HCT116 (cell line): ENCODE measurements around the gene GPR146. TPM values are rescaled to one million over a fixed set of nuclear protein-coding genes. Genes with fewer than 3 reads are reported as not detected.

ENCODE experiments used
- ATAC-seq: fragments of 200-7000 bp; cut with Tn5 transposase; 2 replicates; pipeline ENCODE4 v1.9.1; 2020; ENCODE audit warnings: mild to moderate bottlenecking, moderate library complexity
- BruUV-seq: library from RNA; stranded (reverse); fragments of 400-500 nt; replicated peaks from 2 replicates; lab custom pipeline; 2021; lab: Mats Ljungman, UMichigan
- CTCF ChIA-PET: fragments of 300-600 bp; sonication (Branson Sonifier 250); formaldehyde crosslinking; loops from one replicate; lab custom pipeline; 2021; ENCODE audit warnings: antibody characterized with exemption; lab: Charles Lee
- POLR2A ChIA-PET: fragments of 300-600, 350-600 bp; sonication (Branson Sonifier 250); formaldehyde crosslinking; loops from one replicate; lab custom pipeline; 2021; ENCODE audit warnings: antibody characterized with exemption; lab: Charles Lee
- RAD21 ChIA-PET, 2 experiments: fragments of 300-600 bp; sonication (Branson Sonifier 250); formaldehyde crosslinking; loops; one replicate each; lab custom pipeline; 2023; ENCODE audit warnings: low total read pairs in 2 of 2; ENCODE audit not compliant: uncharacterized antibody in 2 of 2, unreplicated experiment in 2 of 2, low non-redundant PET in 1 of 2; lab: Charles Lee
- DNase-seq: peaks from one replicate; pipeline ENCODE4 v3.0.0-alpha.2; 2010; ENCODE audit warnings: low read depth, low spot score
- H2AFZ ChIP-seq: fragments of 200-600 bp; shearing (Covaris generic), sonication (generic); 2 replicates; pipeline ENCODE4 v1.6.1; 2017; ENCODE audit warnings: low read depth, mixed run types, mixed read lengths, antibody characterized with exemption, low read length; ENCODE audit not compliant: poor library complexity, severe bottlenecking
- H3K27ac ChIP-seq: 2 replicates; pipeline ENCODE4 v1.5.1; 2012; ENCODE audit warnings: low read depth, low read length
- H3K27me3 ChIP-seq: fragments of 200-600 bp; sonication (generic); 2 replicates; pipeline ENCODE4 v1.6.1; 2016; ENCODE audit warnings: mixed run types, low read length, mixed read lengths; ENCODE audit not compliant: insufficient read depth
- H3K36me3 ChIP-seq, 2 experiments: fragments of 200-500 bp in 1 of 2; fragments of 200-600 bp in 1 of 2; sonication (Bioruptor generic) in 1 of 2; sonication (generic) in 1 of 2; 2 replicates each; pipeline versions ENCODE4 v1.5.1 to v1.6.1; 2014 to 2016; ENCODE audit warnings: low read length in 2 of 2, inconsistent platforms in 1 of 2, mixed read lengths in 1 of 2, mixed run types in 1 of 2; ENCODE audit not compliant: insufficient read depth in 2 of 2, control insufficient read depth in 1 of 2
- H3K4me1 ChIP-seq, 2 experiments: fragments of 200-600 bp in 1 of 2; sonication (generic) in 1 of 2; 2 replicates each; pipeline versions ENCODE4 v1.5.1 to v1.6.1; 2012 to 2017; ENCODE audit warnings: low read length in 2 of 2, inconsistent platforms in 1 of 2, mild to moderate bottlenecking in 1 of 2, mixed read lengths in 1 of 2, mixed run types in 1 of 2, moderate library complexity in 1 of 2; ENCODE audit not compliant: insufficient read depth in 2 of 2, control insufficient read depth in 1 of 2
- H3K4me2 ChIP-seq: fragments of 200-600 bp; sonication (generic); 2 replicates; pipeline ENCODE4 v1.6.1; 2017; ENCODE audit warnings: mixed run types, low read length, mixed read lengths
- H3K4me3 ChIP-seq, 2 experiments: fragments of 200-600 bp in 1 of 2; sonication (generic) in 1 of 2; replicated peaks in 1 of 2; 2 replicates each; pipeline ENCODE4 v1.5.1; 2011 to 2016; ENCODE audit warnings: low read length in 2 of 2, control low read depth in 1 of 2, low read depth in 1 of 2, mild to moderate bottlenecking in 1 of 2, mixed read lengths in 1 of 2, mixed run types in 1 of 2
- H3K79me2 ChIP-seq: fragments of 200-600 bp; sonication (generic); 2 replicates; pipeline ENCODE4 v1.6.1; 2017; ENCODE audit warnings: mild to moderate bottlenecking, mixed run types, low read length, moderate library complexity, mixed read lengths; ENCODE audit not compliant: insufficient read depth
- H3K9ac ChIP-seq: fragments of 200-600 bp; sonication (generic); 2 replicates; pipeline ENCODE4 v1.6.1; 2016; ENCODE audit warnings: low read length, mixed read lengths
- H3K9me2 ChIP-seq: fragments of 200-600 bp; sonication (generic), shearing (Covaris generic); 2 replicates; pipeline ENCODE4 v1.6.1; 2017; ENCODE audit warnings: mixed run types, mild to moderate bottlenecking, moderate library complexity; ENCODE audit not compliant: insufficient read depth
- H3K9me3 ChIP-seq, 2 experiments: fragments of 200-500 bp in 1 of 2; fragments of 200-600 bp in 1 of 2; sonication (Bioruptor generic) in 1 of 2; sonication (generic) in 1 of 2; 2 replicates each; pipeline ENCODE4 v1.6.1; 2014 to 2017; ENCODE audit warnings: low read length in 2 of 2, mixed read lengths in 2 of 2, inconsistent platforms in 1 of 2, low read depth in 1 of 2, mild to moderate bottlenecking in 1 of 2, mixed run types in 1 of 2, moderate library complexity in 1 of 2; ENCODE audit not compliant: control insufficient read depth in 1 of 2, insufficient read depth in 1 of 2
- H4K20me1 ChIP-seq: fragments of 200-600 bp; sonication (generic), shearing (Covaris generic); 2 replicates; pipeline ENCODE4 v1.6.1; 2017; ENCODE audit warnings: mixed run types, mild to moderate bottlenecking, moderate library complexity; ENCODE audit not compliant: insufficient read depth
- EGR1 ChIP-seq: IDR thresholded peaks from 2 replicates; pipeline ENCODE4 v1.6.1; 2012; ENCODE audit warnings: low read depth
- ELF1 ChIP-seq: IDR thresholded peaks from 2 replicates; pipeline ENCODE4 v1.6.1; 2012; ENCODE audit warnings: low read depth, borderline replicate concordance
- EZH2 ChIP-seq: fragments of 200-600 bp; sonication (generic); IDR thresholded peaks from 2 replicates; pipeline ENCODE4 v1.6.1; 2017; ENCODE audit warnings: antibody characterized with exemption, mixed run types
- FOSL1 ChIP-seq: IDR thresholded peaks from 2 replicates; pipeline ENCODE4 v1.6.1; 2012; ENCODE audit warnings: low read depth
- POLR2AphosphoS5 ChIP-seq: IDR thresholded peaks from 2 replicates; pipeline ENCODE4 v1.6.1; 2011; ENCODE audit warnings: mild to moderate bottlenecking, low read depth, low read length, moderate library complexity
- RAD21 ChIP-seq: IDR thresholded peaks from 2 replicates; pipeline ENCODE4 v1.6.1; 2012; ENCODE audit warnings: low read depth, mild to moderate bottlenecking
- SIN3A ChIP-seq: IDR thresholded peaks from 2 replicates; pipeline ENCODE4 v1.6.1; 2012; ENCODE audit warnings: low read depth
- SP1 ChIP-seq: IDR thresholded peaks from 2 replicates; pipeline ENCODE4 v1.6.1; 2012; ENCODE audit warnings: low read depth
- SRF ChIP-seq: IDR thresholded peaks from 2 replicates; pipeline ENCODE4 v1.6.1; 2012; ENCODE audit warnings: low read depth
- ZFX ChIP-seq: fragments of 450-650 bp; IDR thresholded peaks from 2 replicates; pipeline ENCODE4 v1.6.1; 2017
- intact Hi-C: fragments of 100-400 bp; cut with micrococcal nuclease; formaldehyde crosslinking; loops from 2 replicates; pipeline ENCODE4 v1.10.0; 2022
- total RNA-seq: library from RNA; stranded (reverse); gene quantifications from one replicate; pipeline ENCODE4 v1.2.1, GENCODE V29; 2021; ENCODE audit not compliant: unreplicated experiment
- TF ChIP-seq, protein P1 (sequence below), 3 experiments: fragments of 200-600 bp in 1 of 3; sonication (generic) in 1 of 3; IDR thresholded peaks in 2 of 3; conservative IDR thresholded peaks in 1 of 3; 2 replicates each; pipeline ENCODE4 v1.5.1; 2012 to 2017; ENCODE audit warnings: low read depth in 2 of 3, low read length in 2 of 3, antibody characterized with exemption in 1 of 3, borderline replicate concordance in 1 of 3, control low read depth in 1 of 3, mild to moderate bottlenecking in 1 of 3, mixed read lengths in 1 of 3, mixed run types in 1 of 3, moderate library complexity in 1 of 3; ENCODE audit not compliant: insufficient read depth in 1 of 3
- TF ChIP-seq, protein P2 (sequence below): IDR thresholded peaks from 2 replicates; pipeline ENCODE4 v1.6.1; 2011; ENCODE audit warnings: mild to moderate bottlenecking, low read length, moderate library complexity; ENCODE audit not compliant: insufficient replicate concordance; ENCODE audit errors: extremely low read depth

The GPR146 gene
- total RNA-seq, 1 experiment from 2014 or later, result 2.4 TPM

DNA sequence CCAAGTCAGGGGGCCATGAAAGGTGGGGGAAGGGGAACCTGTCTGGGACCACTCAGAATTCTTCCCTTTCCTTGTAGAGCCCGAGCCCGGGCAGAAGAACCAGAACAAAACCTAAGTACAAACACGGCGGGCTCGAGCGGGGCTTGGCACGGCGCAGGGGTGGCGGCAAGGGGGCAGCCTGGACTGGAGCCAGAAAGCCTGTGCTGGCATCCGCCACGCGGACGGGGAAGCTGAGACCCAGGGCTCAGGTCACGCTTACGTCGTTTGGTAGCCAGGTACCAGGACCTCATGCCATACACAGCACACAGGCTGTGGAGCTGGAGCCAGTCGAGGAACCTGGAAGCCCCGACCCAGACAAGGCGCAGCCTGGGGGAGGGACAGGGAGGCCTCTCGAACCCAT is 37.0 kb downstream of the GPR146 start:
- H3K79me2 ChIP-seq, result peaks cover 14% of the 10 kb centered on the region
- ChIA-PET POLR2A (no interaction called here), RAD21 (no interaction called here), CTCF (no interaction called here)
- H4K20me1 ChIP-seq, result no peaks in the 10 kb centered on the region
- no peak for DNase-seq
- H3K4me2 ChIP-seq, result no peak overlapping the region
- BruUV-seq, result no TSS peak
- TF ChIP-seq EGR1 (no peak), EZH2 (no peak), SIN3A (no peak), SP1 (no peak)
- TF ChIP-seq, protein P1, sequence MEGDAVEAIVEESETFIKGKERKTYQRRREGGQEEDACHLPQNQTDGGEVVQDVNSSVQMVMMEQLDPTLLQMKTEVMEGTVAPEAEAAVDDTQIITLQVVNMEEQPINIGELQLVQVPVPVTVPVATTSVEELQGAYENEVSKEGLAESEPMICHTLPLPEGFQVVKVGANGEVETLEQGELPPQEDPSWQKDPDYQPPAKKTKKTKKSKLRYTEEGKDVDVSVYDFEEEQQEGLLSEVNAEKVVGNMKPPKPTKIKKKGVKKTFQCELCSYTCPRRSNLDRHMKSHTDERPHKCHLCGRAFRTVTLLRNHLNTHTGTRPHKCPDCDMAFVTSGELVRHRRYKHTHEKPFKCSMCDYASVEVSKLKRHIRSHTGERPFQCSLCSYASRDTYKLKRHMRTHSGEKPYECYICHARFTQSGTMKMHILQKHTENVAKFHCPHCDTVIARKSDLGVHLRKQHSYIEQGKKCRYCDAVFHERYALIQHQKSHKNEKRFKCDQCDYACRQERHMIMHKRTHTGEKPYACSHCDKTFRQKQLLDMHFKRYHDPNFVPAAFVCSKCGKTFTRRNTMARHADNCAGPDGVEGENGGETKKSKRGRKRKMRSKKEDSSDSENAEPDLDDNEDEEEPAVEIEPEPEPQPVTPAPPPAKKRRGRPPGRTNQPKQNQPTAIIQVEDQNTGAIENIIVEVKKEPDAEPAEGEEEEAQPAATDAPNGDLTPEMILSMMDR (IDR thresholded peaks at IDR 0.05 in 2 of 3, conservative IDR thresholded peaks at IDR 0.05 in 1 of 3; ENCODE audit: borderline replicate concordance in 1 of 3, insufficient read depth in 1 of 3, low read depth in 2 of 3, low read length in 2 of 3), result no peak
- H3K27ac ChIP-seq, result no peak overlapping the region
- no peak overlapping the region for H2AFZ ChIP-seq
- H3K4me1 ChIP-seq, result peaks cover 2% of the 10 kb centered on the region in 2 experiments
- H3K36me3 ChIP-seq, result no peaks in the 10 kb centered on the region
- H3K4me3 ChIP-seq, result no peak overlapping the region
- no peaks in the 10 kb centered on the region for H3K27me3 ChIP-seq
- no peaks in the 10 kb centered on the region for H3K9me2 ChIP-seq
- no peak for ATAC-seq
- H3K9me3 ChIP-seq, result no peaks in the 10 kb centered on the region
- no peak overlapping the region for H3K9ac ChIP-seq
- intact Hi-C loops, result no loop called here

DNA sequence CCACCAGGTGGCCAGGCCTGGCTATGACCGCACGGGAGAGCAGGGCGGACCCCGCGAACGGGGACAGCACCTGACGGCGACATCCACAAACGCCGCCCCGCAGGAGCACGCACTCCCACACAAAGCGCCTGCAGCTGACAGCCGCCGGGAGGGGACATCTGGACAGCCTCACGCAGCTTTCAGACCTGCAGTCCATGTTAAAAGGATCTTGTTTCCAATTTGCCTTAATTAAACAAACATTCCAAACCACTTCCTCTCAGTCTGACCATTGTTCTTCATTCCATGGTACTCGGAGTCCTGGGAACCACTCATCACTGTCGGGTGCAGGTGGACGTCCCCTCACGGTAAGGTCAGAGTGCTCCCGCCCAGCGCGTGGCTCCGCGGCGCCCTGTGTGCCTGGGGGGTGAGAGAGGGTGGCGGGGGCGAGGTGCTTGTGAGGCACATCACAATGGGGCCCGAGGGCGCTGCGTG is 37.6 kb downstream of the GPR146 start:
- H3K4me2 ChIP-seq, result no peak overlapping the region
- H3K9ac ChIP-seq, result no peak overlapping the region
- no peak overlapping the region; the same call in 1 of the 2 replicates for H3K27ac ChIP-seq
- H3K4me3 ChIP-seq, result no peak overlapping the region
- POLR2A ChIA-PET, result no interaction called here
- H3K27me3 ChIP-seq, result no peaks in the 10 kb centered on the region
- H2AFZ ChIP-seq, result no peak overlapping the region
- H3K9me2 ChIP-seq, result no peaks in the 10 kb centered on the region
- peaks cover 16% of the 10 kb centered on the region for H3K79me2 ChIP-seq
- no peaks in the 10 kb centered on the region for H3K36me3 ChIP-seq
- no peak for ATAC-seq
- H3K9me3 ChIP-seq, result no peaks in the 10 kb centered on the region
- CTCF ChIA-PET, result no interaction called here
- TF ChIP-seq SRF, result no peak
- TF ChIP-seq RAD21, result no peak
- TF ChIP-seq FOSL1, result no peak
- TF ChIP-seq ELF1, result no peak
- no peak for TF ChIP-seq POLR2AphosphoS5
- no peak for TF ChIP-seq ZFX
- TF ChIP-seq, protein P2, sequence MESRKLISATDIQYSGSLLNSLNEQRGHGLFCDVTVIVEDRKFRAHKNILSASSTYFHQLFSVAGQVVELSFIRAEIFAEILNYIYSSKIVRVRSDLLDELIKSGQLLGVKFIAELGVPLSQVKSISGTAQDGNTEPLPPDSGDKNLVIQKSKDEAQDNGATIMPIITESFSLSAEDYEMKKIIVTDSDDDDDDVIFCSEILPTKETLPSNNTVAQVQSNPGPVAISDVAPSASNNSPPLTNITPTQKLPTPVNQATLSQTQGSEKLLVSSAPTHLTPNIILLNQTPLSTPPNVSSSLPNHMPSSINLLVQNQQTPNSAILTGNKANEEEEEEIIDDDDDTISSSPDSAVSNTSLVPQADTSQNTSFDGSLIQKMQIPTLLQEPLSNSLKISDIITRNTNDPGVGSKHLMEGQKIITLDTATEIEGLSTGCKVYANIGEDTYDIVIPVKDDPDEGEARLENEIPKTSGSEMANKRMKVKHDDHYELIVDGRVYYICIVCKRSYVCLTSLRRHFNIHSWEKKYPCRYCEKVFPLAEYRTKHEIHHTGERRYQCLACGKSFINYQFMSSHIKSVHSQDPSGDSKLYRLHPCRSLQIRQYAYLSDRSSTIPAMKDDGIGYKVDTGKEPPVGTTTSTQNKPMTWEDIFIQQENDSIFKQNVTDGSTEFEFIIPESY, result no peak
- RAD21 ChIA-PET, result no interaction called here
- BruUV-seq, result no TSS peak
- no peak for DNase-seq
- no peaks in the 10 kb centered on the region for H4K20me1 ChIP-seq
- peaks cover 6 to 9% of the 10 kb centered on the region in 2 experiments for H3K4me1 ChIP-seq
- intact Hi-C loops, result no loop called here
